PFSK-1 (cell line): Measurements from ENCODE around the gene ANKFY1.

Experiments
- REST ChIP-seq, 2 experiments: IDR thresholded peaks; 2 replicates each; pipeline versions ENCODE4 v1.6.1 to v1.8.0; 2011 to 2012; ENCODE audit warnings: low read depth in 2 of 2, low read length in 2 of 2, control low read depth in 1 of 2, inconsistent platforms in 1 of 2, mild to moderate bottlenecking in 1 of 2, moderate library complexity in 1 of 2; ENCODE audit not compliant: insufficient read depth in 1 of 2
- SIN3A ChIP-seq: IDR thresholded peaks from 2 replicates; pipeline ENCODE4 v1.6.1; 2012; ENCODE audit warnings: mild to moderate bottlenecking, low read length, moderate library complexity, borderline replicate concordance; ENCODE audit not compliant: insufficient read depth
- TAF1 ChIP-seq: IDR thresholded peaks from 2 replicates; pipeline ENCODE4 v1.6.1; 2012; ENCODE audit warnings: low read length, control low read depth, borderline replicate concordance; ENCODE audit not compliant: insufficient read depth

GRCh38 chr17:4266550-4266949, 2.8 kb upstream of the ANKFY1 start:
- TF ChIP-seq TAF1: no peak
- no peak for TF ChIP-seq REST (IDR thresholded peaks at IDR 0.05; ENCODE audit: insufficient read depth in 1 of 2, low read depth in 2 of 2, low read length in 2 of 2)
- no peak for TF ChIP-seq SIN3A
